HEK293T (cell line): ENCODE data around the gene CALN1.

Source experiments
- FOXA1 ChIP-seq: fragments of 450-650 bp; IDR thresholded peaks from 2 replicates; pipeline ENCODE4 v1.6.1; 2016; ENCODE audit warnings: mild to moderate bottlenecking
- HDGF ChIP-seq: fragments of 450-650 bp; IDR thresholded peaks from 2 replicates; pipeline ENCODE4 v1.6.1; 2017; ENCODE audit warnings: antibody characterized with exemption, borderline replicate concordance
- PKNOX1 ChIP-seq: fragments of 450-650 bp; IDR thresholded peaks from 2 replicates; pipeline ENCODE4 v1.6.1; 2016
- TARDBP ChIP-seq: fragments of 450-650 bp; IDR thresholded peaks from 2 replicates; pipeline ENCODE4 v1.6.1; 2016
- ZNF384 ChIP-seq: fragments of 450-650 bp; IDR thresholded peaks from 2 replicates; pipeline ENCODE4 v1.6.1; 2016

GRCh38 chr7:72109566-72109965, 302.6 kb downstream of the CALN1 start:
- TF ChIP-seq ZNF384 (no peak), PKNOX1 (no peak), TARDBP (no peak), FOXA1 (no peak), HDGF (no peak)
